Midbrain (tissue), 1 donor: ENCODE measurements around the gene FLT4.

Experiments
- DNase-seq: peaks from one replicate; lab custom pipeline; 2025; lab: John Stamatoyannopoulos, UW

Gene FLT4

DNA sequence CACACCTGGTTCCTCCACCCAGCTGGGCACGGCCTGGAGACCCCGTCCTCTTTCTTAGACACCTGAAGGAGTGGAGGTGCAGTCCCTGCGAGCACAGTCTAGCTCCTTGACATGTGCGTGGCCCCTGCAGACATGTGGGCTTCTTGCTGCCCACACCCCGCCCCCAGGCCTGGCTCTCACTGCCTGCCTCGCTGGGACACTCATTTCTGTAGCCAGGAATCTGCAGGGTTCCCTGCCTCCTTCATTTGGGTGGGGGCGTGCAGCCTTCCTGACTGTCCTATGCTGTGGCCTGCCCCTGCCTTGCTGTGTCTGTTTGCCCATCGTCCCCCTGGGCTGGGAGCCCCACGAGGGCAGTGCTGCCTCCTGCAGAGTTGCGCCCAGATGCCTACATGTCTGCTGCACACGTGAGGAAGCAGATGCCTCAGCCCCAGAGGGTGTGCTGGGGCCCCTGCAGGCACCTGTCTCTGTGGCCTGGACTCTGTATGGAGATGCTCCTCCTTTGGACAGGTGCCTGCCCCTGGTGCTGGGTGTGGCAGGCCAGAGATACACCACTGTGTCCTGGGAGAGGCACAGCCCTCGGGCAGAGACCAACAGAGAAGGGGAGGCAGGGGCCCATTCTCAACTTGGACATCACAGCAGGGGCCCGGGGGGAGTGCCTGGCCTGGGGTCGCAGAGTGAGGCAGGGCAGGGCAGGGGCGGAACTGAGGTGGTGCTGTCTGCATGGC, 22.6 kb downstream of the FLT4 start:
- no peak for DNase-seq

DNA sequence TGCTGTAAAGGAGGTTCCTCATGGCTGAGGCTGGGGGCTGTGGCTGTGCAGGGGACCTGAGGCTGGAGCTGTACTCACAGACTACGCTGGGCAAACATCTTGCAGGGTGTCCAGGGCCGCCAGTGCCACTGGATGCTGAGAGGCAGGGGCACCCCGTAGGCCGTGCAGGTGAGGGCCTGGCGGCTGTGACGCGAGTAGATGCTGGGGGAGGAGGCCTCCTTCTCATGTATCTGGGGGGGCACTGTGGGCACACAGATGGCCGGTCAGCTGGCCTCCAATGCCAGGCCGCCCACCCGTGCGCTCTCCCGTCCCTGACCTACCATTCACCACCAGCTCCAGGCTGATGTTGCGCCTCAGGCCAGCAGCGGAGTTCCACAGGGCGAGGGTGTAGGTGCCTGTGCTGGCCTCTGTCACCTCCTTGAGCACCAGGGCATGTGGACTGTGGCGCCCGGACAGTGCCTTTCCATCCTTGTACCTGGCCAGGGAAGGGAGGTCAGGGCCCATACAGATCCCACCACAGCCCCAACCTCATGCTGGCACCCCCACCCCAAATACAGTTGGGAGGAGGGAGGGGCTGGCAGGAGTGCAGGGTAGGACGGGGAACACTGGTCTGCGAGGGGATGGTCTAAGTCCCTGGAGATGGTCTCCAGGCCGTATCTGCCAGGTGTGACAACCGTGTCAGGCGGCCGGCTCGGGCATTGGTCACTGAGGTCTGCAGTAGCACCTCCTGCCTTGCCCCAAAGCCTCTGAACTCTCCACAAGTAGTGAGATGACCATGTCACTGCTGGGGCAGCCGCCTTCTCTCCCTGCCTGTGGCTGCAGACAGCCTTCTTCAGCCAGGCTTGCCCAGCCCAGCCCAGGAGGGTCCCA, 23.4 kb downstream of the FLT4 start:
- DNase-seq, result no peak

DNA sequence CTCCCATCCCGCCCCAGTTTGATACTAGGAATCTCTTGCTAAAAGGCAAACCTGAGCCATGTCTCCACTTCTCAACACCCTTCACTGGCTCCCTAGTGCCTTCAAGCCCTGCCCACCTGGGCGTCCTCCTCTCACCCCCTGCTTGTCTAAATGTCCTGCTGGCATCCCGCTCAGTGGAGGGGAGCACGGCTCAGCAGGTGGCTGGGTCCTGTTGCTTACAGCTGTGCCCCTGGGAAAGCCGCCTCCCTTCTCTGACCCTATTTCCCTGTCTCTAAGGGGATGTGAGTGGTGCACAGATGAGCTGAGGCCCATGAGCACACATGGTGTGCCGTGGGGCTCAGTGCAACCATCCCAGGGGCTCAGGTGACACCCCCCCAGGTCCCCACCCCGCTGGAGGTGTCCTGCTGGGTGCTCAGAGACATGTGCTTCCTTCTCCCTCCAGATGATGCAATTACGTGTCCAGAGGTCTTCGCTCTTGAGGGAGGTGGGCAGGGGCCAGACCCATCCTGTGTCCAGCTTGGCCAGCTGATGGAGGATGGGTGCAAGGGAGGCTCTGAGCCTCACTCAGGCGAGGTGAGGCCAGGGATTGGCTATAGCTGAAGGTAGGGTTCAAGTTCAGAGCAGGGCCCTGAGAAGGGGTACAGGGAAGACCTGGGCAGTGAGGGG, 24.1 kb downstream of the FLT4 start:
- no peak for DNase-seq

DNA sequence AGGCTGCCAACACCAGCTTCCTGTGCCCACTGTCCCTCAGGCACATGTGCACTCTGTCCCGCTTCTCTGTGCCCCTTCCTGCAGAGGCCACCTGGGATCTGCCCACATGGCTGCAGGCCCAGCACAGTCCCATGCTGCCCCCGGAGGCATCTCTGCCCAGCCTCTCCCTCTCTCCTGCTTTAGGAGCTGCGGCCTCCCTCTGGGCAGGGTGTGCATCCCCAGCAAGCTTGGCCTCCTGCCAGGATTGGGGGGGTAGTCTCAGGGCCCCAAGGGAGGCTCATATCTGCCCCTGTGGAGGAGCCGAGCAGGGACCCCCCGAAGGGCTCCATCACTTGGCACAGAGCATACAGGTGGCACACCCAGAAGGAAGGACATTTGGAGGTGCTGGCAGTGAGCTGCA, 24.8 kb downstream of the FLT4 start:
- DNase-seq, result no peak

DNA sequence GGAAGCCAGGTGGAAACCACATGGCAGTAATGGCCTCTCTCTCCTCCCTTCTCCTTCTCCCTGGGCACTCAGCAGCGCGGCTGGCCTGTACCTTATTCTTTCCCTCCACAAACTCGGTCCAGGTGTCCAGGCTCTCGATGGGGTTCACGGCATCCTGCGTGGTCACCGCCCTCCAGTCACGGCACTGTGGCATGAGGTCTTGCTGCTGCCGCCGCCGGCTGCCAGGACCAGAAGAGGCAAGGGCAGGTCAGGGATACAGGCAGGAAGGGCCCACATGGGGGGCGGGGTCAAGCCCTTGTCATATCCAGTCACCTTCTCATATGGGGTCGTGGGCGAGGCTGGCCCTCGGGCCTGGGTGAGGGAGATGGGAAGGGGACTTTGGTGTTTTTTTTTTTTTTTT, 25.6 kb downstream of the FLT4 start:
- DNase-seq, result no peak

DNA sequence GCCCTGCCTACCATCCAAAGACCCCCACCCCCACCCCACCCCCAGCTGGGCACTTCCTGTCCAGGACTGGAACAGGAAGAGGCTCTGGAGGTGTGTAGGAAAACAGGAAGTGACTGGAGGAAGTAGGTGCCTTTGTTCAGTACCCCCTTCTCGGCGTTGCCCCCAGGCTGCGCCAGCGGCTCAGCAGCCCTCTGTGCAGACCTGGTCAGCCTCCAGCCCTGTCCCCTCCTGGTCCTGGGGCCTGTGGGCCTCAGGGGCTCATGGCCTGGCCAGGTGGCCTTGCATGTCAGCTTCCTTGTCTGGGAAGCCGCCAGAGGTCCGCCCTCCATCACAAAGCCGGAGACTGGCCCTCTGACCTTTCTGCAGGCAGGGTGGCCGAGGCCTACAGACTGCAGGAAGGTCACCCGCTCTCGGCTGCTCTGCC, 26.0 kb downstream of the FLT4 start:
- no peak for DNase-seq

DNA sequence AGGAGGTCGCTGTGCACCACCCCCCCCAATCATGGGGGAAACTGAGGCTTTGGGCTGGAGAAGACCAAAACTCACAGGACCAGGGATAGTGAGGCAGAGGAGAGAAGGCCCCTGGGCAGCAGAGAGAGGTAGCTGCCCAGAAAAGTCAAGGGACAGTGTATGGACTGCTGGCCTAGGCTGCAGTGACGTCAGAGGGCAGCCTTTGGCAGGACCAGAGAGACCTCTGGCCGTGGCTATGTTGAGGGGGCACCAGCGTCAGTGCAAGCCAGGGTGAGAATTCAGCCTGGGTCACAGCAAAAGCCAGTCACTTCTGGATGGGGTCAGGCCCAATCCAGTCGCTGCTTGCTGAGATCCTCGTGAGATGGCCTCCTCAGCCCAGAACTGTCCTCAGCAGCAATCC, 26.5 kb downstream of the FLT4 start:
- no peak for DNase-seq

DNA sequence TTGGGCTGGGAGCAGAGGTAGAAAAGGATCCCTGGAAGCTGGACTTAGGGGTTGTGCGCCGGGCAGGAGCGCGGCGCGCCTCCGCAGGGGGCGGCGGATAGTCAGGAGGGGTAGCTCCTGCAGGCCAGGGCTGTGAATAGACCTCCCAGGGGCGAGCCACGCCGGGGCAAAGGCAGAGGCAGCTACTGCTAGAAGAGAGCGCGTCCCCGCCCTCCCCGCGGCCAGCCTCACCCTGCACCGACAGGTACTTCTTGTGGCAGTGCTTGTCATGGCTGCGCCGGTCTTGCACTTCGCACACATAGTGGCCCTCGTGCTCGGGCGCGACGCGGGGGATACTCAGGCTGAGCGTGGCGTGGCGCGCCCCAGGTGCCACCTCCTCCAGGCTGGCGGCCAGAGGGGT, 28.1 kb downstream of the FLT4 start:
- no peak for DNase-seq

DNA sequence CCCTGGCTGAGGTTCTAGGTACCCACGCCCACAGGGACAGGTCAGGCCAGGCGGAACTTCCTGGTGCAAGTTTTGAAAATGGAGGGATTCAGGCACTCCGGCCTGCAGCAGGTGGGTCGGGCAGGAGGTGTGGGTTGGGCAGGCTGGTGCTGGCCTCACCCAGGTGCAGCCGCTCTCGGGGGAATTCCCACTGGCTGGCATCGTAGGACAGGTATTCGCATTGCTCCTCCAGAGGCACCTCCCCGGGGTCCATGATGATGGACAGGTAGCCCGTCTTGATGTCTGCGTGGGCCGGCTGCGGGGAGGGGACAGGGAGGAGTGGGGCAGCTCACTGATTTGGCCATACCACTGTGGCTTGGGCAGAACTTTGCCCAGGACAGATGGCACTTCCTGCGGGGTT, 29.4 kb downstream of the FLT4 start:
- no peak for DNase-seq

DNA sequence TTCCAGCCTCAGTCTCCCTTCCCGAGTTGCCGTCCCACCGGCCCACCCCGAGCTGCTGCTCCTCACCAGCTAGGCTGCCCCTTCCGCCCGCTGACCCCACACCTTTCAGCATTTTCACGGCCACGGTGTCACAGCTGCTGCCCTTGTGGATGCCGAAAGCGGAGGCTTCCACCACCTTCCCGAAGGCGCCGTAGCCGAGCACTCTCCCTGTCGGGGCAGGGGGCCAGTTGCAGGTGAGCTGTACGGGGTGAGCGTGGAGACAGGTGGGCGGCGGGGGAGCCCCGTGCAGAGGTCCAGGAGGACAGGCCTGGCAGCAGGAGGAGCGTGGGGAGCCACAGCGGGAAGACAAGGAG, 29.9 kb downstream of the FLT4 start:
- DNase-seq, result no peak

DNA sequence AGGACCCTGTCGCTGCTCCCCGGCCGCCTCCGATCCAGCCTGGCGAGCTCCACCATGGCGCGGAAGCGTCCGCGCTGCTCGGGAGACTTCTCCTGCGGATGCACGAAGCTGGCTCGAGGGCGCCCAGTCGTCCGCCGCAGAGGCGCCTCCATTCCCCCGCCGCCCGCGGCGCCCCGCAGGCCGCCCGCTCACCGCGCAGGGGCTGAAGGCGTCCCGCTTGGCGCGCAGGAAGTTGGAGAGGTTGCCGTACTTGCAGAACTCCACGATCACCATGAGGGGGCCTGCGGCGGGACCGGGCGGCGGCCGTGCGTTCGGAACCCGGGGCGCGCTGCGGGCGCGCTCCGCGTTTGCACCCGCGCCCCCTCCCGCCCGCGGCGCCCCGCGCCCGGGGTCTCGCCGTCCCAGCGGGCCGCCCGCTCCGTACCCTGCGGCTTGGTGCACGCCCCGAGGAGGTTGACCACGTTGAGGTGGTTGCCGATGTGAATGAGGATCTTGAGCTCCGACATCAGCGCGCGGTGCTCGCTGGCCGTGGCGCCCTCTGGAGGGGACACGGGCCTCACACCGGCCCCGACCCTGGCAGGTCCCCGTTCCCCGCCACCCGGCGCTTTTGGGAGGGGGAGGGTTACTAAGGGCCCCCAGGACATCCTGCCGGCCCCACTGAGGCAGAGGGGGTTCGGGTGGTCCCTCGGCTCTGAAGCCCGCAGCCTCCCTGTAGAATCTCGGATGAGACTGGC, 30.4 kb downstream of the FLT4 start:
- no peak for DNase-seq

DNA sequence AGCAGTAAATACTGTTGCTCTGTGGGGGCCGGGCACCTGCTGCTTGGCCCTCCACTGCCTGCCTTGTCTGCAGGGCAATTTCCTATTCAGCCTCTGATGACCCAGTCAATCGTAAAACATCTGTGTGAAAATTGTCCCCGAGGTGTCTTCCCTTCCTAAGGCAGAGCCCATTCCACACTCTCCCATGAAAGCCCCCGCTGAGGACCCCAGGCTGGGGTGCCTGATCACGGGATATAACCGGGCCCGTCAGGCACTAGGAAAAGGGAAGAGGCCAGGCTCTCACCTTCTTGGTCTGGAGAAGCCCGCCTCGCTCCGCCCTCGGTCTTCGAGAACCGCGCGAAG, 30.9 kb downstream of the FLT4 start:
- DNase-seq, result no peak

DNA sequence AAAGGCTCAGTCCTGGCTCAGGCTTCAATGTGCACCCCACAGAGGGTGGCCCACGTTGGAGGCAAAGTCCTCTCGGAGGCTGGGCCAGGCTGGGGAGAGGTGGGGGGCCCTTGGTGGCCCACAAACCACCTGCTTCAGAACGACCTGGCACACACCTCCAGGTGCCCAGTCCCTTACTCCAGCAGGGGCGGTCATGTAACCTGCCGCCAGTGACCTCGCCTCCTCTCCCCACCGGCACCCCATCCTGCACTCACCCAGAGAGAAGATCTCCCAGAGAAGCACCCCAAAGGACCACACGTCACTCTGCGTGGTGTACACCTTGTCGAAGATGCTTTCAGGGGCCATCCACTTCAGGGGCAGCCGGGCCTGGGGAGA, 35.6 kb downstream of the FLT4 start:
- no peak for DNase-seq

DNA sequence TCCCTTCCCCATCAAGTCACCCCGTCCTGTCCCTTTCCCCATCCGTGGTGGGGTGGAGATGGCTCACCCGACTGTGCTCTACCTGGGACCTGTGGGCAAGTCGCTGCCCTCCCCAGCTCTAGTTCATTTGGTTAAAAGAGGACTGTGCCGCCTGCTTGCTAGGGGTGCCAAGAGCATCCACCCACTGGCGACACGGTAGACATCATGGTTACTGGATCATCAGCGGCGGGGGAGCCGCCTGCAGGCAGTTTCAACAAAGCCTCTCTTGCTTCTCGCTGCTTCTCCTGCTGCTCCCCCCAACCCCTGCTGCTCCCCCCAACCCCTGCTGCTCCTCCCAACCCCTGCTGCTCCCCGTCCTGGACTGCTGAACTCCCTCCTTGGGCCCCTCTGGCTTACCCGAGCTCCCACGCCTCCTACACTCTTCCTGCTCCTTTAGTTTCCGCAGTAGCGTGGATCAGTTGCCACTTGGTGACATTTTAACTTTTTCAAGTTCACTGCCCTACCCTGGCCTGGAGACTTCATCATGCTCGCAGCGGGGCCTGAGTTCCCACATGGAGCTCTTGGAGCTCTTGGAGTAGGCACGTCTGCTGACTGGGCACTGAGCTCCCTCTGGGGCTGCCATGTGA, 36.1 kb downstream of the FLT4 start:
- no peak for DNase-seq

DNA sequence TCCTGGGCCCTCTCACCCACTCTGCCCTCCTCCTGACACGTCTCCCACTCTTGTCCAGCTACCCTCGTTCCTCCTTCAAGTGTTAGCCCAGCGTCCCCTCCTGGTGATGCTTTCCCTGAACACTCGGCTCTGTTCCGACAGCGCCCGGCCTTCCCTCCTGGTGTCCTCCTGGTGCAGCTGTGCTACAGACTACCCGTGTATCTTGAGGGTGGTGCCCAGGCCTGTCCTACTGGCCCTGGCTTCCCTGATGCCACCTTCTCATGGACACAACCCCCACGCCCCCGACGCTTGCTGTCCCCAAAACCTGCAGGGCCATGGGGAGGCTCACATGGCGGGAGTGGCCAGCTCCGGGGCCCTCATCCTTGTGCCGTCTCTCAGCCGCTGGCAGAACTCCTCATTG, 36.7 kb downstream of the FLT4 start:
- no peak for DNase-seq

DNA sequence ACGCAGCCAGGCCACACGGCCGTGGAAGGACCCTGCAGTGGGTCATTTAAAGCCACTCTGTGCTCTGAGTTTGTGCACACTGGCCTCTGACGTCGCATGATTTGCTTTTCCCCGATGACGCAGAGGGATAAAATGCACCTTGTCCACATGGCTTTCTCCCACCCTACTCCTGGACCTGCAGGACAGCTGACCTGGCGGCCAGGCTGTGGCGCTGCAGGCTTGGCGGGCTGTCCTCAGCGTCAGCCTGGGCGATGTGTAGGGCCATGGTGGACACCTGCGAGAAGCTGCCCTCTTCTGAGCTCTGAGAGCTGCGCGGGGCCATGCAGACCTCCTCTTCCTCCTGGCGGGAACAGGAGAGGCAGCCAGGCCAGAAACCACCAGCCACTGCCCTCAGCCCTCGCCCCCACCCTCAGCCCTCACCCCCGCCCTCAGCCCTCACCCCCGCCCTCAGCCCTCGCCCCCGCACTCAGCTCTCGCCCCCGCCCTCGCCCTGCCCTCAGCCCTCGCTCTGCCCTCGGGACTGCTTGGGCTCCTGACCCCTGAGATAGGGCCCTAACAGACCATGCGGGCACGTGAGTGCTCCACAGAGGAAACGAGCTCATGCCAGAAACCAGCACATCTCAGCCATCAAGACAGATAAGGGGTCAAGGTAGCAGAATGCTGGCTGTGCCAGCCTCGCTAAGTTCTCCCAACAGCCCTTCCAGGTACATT, 38.1 kb downstream of the FLT4 start:
- no peak for DNase-seq

DNA sequence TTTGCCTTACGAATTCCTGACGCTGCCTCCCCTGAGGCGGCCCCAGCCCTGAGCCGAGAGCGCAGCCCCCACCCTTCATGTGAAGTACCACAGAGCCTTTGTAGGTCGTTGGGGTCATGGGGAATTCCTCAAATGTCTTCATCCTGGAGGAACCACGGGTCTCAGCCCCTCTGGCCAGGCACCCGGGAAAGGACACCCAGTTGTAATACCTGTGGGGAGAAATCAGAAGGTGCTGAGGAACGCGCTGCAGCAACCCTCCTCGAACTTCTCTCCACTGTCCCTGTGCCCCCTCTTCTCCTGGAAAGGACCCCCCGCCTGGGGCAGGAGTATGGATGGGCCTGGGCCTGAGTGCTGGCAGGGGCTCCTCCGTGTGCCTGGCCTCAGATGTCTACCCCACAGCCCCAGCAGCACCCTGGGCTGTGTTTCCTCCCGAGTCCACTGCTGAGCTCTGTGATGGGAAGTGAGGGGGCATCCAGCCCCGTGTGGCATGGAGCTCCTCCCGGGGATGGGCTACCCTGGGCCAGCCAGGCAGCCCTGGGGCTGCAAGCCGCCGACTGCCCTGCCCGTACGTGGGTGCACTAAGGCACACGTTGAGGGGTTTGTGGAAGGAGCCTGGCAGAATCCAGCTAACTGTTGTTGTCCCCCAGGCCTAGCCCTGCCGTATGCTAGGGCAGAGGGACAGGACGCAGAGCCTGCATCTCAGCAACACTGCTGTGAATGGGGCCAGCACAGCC, 39.4 kb downstream of the FLT4 start:
- no peak for DNase-seq

DNA sequence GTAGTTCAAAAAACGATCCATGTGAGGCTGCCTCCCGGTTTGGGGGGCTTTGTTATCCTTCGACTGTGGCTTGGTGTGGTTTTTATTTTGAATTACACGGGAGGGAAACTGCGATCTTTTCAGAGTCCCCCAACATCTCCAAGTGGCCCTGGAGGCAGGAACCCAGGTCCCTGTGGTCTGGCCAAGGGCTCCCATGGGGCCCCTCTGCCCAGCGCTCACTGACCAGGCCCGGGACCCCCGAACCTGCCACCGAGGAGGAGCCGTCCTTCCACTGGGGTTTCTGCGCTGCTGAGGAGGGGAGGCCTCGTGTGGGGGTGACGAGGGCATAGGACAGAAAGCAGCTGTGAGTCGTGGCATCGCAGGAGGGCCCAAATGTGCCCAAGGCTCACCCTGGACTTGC, 40.0 kb downstream of the FLT4 start:
- DNase-seq, result no peak

DNA sequence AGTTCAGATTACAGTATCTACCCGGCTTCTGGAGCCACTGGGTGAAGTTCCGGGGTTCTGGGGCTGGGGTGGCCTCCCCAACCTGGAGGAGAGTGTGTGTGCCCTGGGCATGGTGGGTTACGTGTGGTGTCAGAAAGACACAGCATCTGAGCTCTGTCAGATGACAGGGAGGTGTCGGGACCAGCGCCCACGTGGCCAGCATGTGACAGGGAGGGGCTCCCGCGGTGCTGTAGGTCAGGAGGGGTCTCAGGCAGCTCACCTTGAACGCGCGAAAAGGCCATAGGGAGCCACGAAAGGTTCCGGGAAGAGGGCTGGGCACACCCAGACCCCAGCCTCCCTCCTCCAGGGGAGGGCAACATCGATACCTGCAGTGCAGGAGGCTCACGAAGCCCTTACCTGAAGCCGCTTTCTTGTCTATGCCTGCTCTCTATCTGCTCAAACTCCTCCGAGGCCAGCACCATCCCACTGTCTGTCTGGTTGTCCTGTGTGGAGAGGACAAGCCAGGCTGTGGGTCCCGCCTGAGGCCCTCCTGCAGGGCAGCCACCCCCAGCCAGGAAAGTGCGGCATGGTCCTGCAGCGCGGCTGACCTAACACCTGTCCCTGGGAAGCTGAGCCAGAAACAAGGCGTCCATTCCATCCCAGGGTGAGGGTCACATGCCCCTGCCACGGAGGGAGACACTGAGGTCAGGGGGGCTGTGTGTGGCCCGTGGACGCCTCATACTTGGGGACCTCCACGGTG, 40.7 kb downstream of the FLT4 start:
- no peak for DNase-seq
